GM13977 (cell line): ENCODE data around the gene ZMAT5.

ENCODE experiments used
- DNase-seq: peaks from one replicate; pipeline ENCODE4 v3.0.0; 2012; ENCODE audit warnings: low spot score
- CTCF ChIP-seq: IDR thresholded peaks from 2 replicates; pipeline ENCODE4 v1.5.1; 2012; ENCODE audit warnings: mild to moderate bottlenecking, control low read depth; ENCODE audit not compliant: insufficient read depth; ENCODE audit errors: extremely low read depth, missing control alignments
- in situ Hi-C: fragments of 300-500 bp; cut with MboI; formaldehyde crosslinking; loops from one replicate; pipeline ENCODE4 v1.12.0; 2022; ENCODE audit warnings: low sequenced_read_pairs, low pct_unique_long_range_greater_than_20kb, mixed read lengths, inconsistent platforms; ENCODE audit not compliant: unreplicated experiment

The ZMAT5 gene

GRCh38 chr22:29813126-29813525, 46.3 kb upstream of the ZMAT5 start:
- no peak for TF ChIP-seq CTCF
- DNase-seq: no peak

GRCh38 chr22:29811377-29811776, 44.6 kb upstream of the ZMAT5 start:
- DNase-seq: no peak
- in situ Hi-C loops: no loop called here
- no peak for TF ChIP-seq CTCF

More at GRCh38 chr22:29813126-29813525, 46.3 kb upstream of the ZMAT5 start:
- in situ Hi-C loops: no loop called here

- TF ChIP-seq CTCF: no peak
- in situ Hi-C loops: no loop called here
- DNase-seq: no peak
These were observed 43.4 kb upstream of the ZMAT5 start for GRCh38 chr22:29810216-29810615.

GRCh38 chr22:29806196-29806595, 39.4 kb upstream of the ZMAT5 start:
- DNase-seq: no peak
- TF ChIP-seq CTCF: no peak

GRCh38 chr22:29804985-29805384, 38.2 kb upstream of the ZMAT5 start:
- no peak for DNase-seq
- no peak for TF ChIP-seq CTCF
- in situ Hi-C loops: no loop called here

More at GRCh38 chr22:29806196-29806595, 39.4 kb upstream of the ZMAT5 start:
- in situ Hi-C loops: no loop called here

- in situ Hi-C loops: no loop called here
- no peak for DNase-seq
- no peak for TF ChIP-seq CTCF
These were observed 36.4 kb upstream of the ZMAT5 start for GRCh38 chr22:29803190-29803589.

- no peak for DNase-seq
- in situ Hi-C loops: no loop called here
- no peak for TF ChIP-seq CTCF
These were observed 35.0 kb upstream of the ZMAT5 start for GRCh38 chr22:29801796-29802195.
